NCI-H82 treated with DMSO at 0.1 percent for 48 hours (cell line): ENCODE measurements around the gene STAP1.
"Not testable (repeated sequence)": the region's sequence is repeated elsewhere in the genome, so short reads cannot be mapped to it uniquely, and the experiment has no call there.

Experiments
- DNase-seq: peaks from one replicate; lab custom pipeline; 2025; ENCODE audit not compliant: unreplicated experiment; lab: John Stamatoyannopoulos, UW

The STAP1 gene

GRCh38 chr4:67615119-67615518 is 56.6 kb downstream of the STAP1 start:
- no peak for DNase-seq

- DNase-seq: no peak
These were observed 58.0 kb downstream of the STAP1 start for GRCh38 chr4:67616478-67616877.

GRCh38 chr4:67624939-67625338 is 66.4 kb downstream of the STAP1 start:
- DNase-seq: no peak

GRCh38 chr4:67632492-67632891 is 74.0 kb downstream of the STAP1 start:
- no peak for DNase-seq

GRCh38 chr4:67634741-67635140 is 76.2 kb downstream of the STAP1 start:
- DNase-seq: no peak

GRCh38 chr4:67635331-67635730 is 76.8 kb downstream of the STAP1 start:
- DNase-seq: no peak

GRCh38 chr4:67636978-67637377 is 78.5 kb downstream of the STAP1 start:
- DNase-seq: not testable (repeated sequence)

- DNase-seq: no peak
These were observed 79.6 kb downstream of the STAP1 start for GRCh38 chr4:67638136-67638535.

GRCh38 chr4:67651536-67651935 is 93.0 kb downstream of the STAP1 start:
- no peak for DNase-seq
